ENCODE results near the gene UNC5A.
A peak's percentile ranks its signal among the peaks of the same experiment; 100 is the strongest.

Gene UNC5A

DNA sequence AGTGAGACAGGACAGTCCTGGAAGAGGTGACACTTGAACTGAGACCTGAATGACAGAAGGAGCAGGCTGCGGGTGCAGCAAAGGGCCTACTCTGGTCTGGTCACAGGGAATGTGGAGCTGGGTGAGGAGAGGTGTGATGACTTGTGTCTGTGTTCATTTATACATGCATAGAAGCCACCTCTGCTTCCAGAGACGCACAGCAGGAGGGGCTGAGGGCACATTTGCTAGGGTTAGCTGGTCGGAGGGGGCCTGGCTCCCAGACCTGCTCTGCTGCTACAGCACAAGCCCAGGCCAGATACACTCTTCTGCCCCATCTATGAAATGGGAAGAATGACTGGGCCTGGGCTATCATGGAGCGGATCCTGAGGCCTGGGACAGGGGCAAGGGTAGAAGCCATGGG lies 15.6 kb downstream of the UNC5A start:
- Histone ChIP-seq H2AFZ (ENCODE audit: insufficient read depth, low read length, poor library complexity) (no peak overlapping the region), H3K4me1 (ENCODE audit: control insufficient read depth in 1 of 2, insufficient read depth in 2 of 2, low read length in 2 of 2) (no peaks in the 10 kb centered on the region), H4K12ac (ENCODE audit: low read depth, low read length) (no peak overlapping the region), H3K79me2 (ENCODE audit: control insufficient read depth, insufficient read depth, low read length, poor library complexity) (no peaks in the 10 kb centered on the region), H3K4me2 (ENCODE audit: low read length) (no peak overlapping the region), H4K91ac (ENCODE audit: low read depth, low read length) (no peak overlapping the region), H3K36me3 (ENCODE audit: control insufficient read depth in 1 of 2, insufficient read depth in 2 of 2, low read length in 2 of 2) (no peaks in the 10 kb centered on the region), H3K4me3 (ENCODE audit: low read depth, low read length) (no peak overlapping the region), H3K27ac (ENCODE audit: low read depth, low read length) (no peak overlapping the region), H3K18ac (ENCODE audit: low read length) (no peak overlapping the region), H2BK5ac (ENCODE audit: low read depth, low read length, poor library complexity) (no peak overlapping the region), H2AK5ac (ENCODE audit: low read length) (no peak overlapping the region), H3K9ac (ENCODE audit: low read length) (no peak overlapping the region), H4K8ac (ENCODE audit: low read depth, low read length) (no peak overlapping the region), H2BK12ac (ENCODE audit: low read length) (no peak overlapping the region), H3K4ac (ENCODE audit: low read depth, low read length) (no peak overlapping the region), H3K9me3 (ENCODE audit: insufficient read depth, low read depth, low read length) (peaks cover 6% of the 10 kb centered on the region), H2BK120ac (ENCODE audit: insufficient read depth, low read length, poor library complexity) (no peak overlapping the region), H3K79me1 (ENCODE audit: low read length) (no peaks in the 10 kb centered on the region), H3K27me3 (ENCODE audit: insufficient read depth, low read length) (no peaks in the 10 kb centered on the region), H3K23ac (ENCODE audit: low read length) (no peak overlapping the region), H3K14ac (ENCODE audit: low read length) (no peak overlapping the region)
- no CpG with 5 or more reads among the region's 4 CpGs for WGBS (ENCODE audit: extremely low coverage, insufficient coverage, insufficient read length)
- no peak for DNase-seq

DNA sequence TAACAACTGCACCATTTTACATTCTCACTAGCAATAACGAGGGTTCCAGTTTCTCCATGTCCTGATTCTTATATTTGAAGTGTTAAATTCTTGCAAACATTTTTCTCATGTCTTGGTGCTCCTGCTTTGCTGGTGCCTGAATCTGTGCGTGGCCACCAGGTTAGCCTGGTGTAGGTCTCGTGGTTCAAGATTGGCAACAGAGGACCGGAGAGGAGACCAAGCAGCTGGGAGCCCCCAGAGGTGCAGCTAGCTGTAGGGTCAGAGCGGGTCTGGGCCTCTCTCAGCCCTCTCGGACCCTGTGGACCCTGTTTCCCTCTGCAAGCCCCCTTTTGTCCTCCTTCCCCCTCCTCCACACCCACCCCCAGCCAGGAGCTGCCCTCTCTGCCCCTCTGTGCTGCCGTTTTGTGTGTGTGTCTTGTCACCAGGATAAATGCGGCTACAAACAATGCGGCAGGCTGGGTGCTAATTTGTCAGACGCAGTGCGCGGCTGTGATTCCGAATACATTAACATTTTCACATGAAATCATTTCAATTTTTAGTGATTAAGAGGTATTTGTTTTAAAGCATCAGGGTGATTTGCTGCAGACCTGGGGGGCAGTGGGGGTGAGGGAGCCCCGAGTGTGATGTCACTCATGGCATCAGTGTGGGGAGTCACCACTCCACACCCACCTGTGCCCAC lies 17.5 kb downstream of the UNC5A start:
- Histone ChIP-seq H2BK5ac (ENCODE audit: low read depth, low read length, poor library complexity) (no peak overlapping the region), H3K4me3 (ENCODE audit: low read depth, low read length) (no peak overlapping the region), H3K18ac (ENCODE audit: low read length) (no peak overlapping the region), H3K79me2 (ENCODE audit: control insufficient read depth, insufficient read depth, low read length, poor library complexity) (no peaks in the 10 kb centered on the region), H3K4me2 (ENCODE audit: low read length) (no peak overlapping the region), H3K9ac (ENCODE audit: low read length) (no peak overlapping the region), H3K14ac (ENCODE audit: low read length) (no peak overlapping the region), H3K9me3 (ENCODE audit: insufficient read depth, low read depth, low read length) (peaks cover 6% of the 10 kb centered on the region), H4K91ac (ENCODE audit: low read depth, low read length) (no peak overlapping the region), H2AK5ac (ENCODE audit: low read length) (no peak overlapping the region), H3K4ac (ENCODE audit: low read depth, low read length) (no peak overlapping the region), H4K8ac (ENCODE audit: low read depth, low read length) (no peak overlapping the region), H3K4me1 (ENCODE audit: control insufficient read depth in 1 of 2, insufficient read depth in 2 of 2, low read length in 2 of 2) (no peaks in the 10 kb centered on the region), H2BK12ac (ENCODE audit: low read length) (no peak overlapping the region), H4K12ac (ENCODE audit: low read depth, low read length) (no peak overlapping the region), H3K27ac (ENCODE audit: low read depth, low read length) (no peak overlapping the region), H2BK120ac (ENCODE audit: insufficient read depth, low read length, poor library complexity) (no peak overlapping the region), H2AFZ (ENCODE audit: insufficient read depth, low read length, poor library complexity) (no peak overlapping the region), H3K27me3 (ENCODE audit: insufficient read depth, low read length) (no peaks in the 10 kb centered on the region), H3K36me3 (ENCODE audit: control insufficient read depth in 1 of 2, insufficient read depth in 2 of 2, low read length in 2 of 2) (no peaks in the 10 kb centered on the region), H3K79me1 (ENCODE audit: low read length) (no peaks in the 10 kb centered on the region), H3K23ac (ENCODE audit: low read length) (no peak overlapping the region)
- no CpG with 5 or more reads among the region's 14 CpGs for WGBS (ENCODE audit: extremely low coverage, insufficient coverage, insufficient read length)
- no peak for DNase-seq

DNA sequence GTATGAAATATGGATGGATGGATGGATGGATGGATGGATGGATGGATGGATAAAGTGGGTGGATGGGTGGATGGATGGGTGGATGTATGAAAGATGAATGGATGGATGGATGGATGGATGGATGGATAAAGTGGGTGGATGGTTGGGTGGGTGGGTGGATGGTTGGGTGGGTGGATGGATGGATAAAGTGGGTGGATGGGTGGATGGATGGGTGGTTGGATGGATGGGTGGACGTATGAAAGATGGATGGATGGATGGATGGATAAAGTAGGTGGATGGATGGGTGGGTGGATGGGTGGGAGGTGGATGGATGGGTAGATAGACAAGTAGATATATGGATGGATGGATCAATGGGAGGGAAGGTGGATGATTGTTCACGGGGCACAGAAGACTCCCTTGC lies 19.0 kb downstream of the UNC5A start:
- Histone ChIP-seq H3K27me3 (ENCODE audit: insufficient read depth, low read length) (no peaks in the 10 kb centered on the region), H3K18ac (ENCODE audit: low read length) (no peak overlapping the region), H2AFZ (ENCODE audit: insufficient read depth, low read length, poor library complexity) (no peak overlapping the region), H4K91ac (ENCODE audit: low read depth, low read length) (no peak overlapping the region), H2BK12ac (ENCODE audit: low read length) (no peak overlapping the region), H3K4me3 (ENCODE audit: low read depth, low read length) (no peak overlapping the region), H3K4ac (ENCODE audit: low read depth, low read length) (no peak overlapping the region), H3K14ac (ENCODE audit: low read length) (no peak overlapping the region), H2BK120ac (ENCODE audit: insufficient read depth, low read length, poor library complexity) (no peak overlapping the region), H4K12ac (ENCODE audit: low read depth, low read length) (no peak overlapping the region), H3K27ac (ENCODE audit: low read depth, low read length) (no peak overlapping the region), H3K79me1 (ENCODE audit: low read length) (no peaks in the 10 kb centered on the region), H3K4me1 (ENCODE audit: control insufficient read depth in 1 of 2, insufficient read depth in 2 of 2, low read length in 2 of 2) (no peaks in the 10 kb centered on the region), H4K8ac (ENCODE audit: low read depth, low read length) (no peak overlapping the region), H3K23ac (ENCODE audit: low read length) (no peak overlapping the region), H2AK5ac (ENCODE audit: low read length) (no peak overlapping the region), H3K9me3 (ENCODE audit: insufficient read depth, low read depth, low read length) (peaks cover 6% of the 10 kb centered on the region), H3K36me3 (ENCODE audit: control insufficient read depth in 1 of 2, insufficient read depth in 2 of 2, low read length in 2 of 2) (no peaks in the 10 kb centered on the region), H3K9ac (ENCODE audit: low read length) (no peak overlapping the region), H3K4me2 (ENCODE audit: low read length) (no peak overlapping the region), H2BK5ac (ENCODE audit: low read depth, low read length, poor library complexity) (no peak overlapping the region), H3K79me2 (ENCODE audit: control insufficient read depth, insufficient read depth, low read length, poor library complexity) (no peaks in the 10 kb centered on the region)
- DNase-seq = no peak
- WGBS (ENCODE audit: extremely low coverage, insufficient coverage, insufficient read length) = 100% methylated on average over 1 of the region's 2 CpGs

DNA sequence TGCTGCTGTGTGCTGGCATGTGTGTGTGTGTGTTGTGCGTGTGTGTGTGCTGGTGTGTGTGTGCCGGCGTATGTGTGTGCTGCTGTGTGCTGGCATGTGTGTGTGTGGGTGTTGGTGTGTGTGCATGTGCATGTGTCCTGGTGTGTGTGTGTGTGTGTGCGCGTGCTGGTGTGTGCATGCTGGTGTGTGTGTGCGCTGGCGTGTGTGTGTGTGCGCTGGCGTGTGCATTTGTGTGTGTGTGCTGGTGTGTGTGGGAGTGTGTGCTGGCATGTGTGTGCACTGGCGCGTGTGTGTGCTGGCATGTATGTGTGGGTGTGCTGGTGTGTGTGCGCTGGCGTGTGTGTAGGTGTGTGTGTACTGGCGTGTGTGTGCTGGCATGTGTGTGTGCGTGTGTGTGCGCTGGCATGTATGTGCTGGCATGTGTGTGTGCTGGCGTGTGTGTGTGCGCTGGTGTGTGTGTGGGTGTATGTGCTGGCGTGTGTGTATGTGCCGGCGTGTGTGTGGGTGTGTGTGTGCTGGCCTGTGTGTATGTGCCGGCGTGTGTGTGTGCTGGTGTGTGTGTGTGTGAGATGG lies 20.1 kb downstream of the UNC5A start:
- H2BK5ac ChIP-seq (ENCODE audit: low read depth, low read length, poor library complexity) = no peak overlapping the region
- peaks cover 6% of the 10 kb centered on the region for H3K9me3 ChIP-seq (ENCODE audit: insufficient read depth, low read depth, low read length)
- no peaks in the 10 kb centered on the region for H3K79me1 ChIP-seq (ENCODE audit: low read length)
- H3K27me3 ChIP-seq (ENCODE audit: insufficient read depth, low read length) = no peaks in the 10 kb centered on the region
- no peak overlapping the region for H3K4ac ChIP-seq (ENCODE audit: low read depth, low read length)
- no peak overlapping the region for H3K4me2 ChIP-seq (ENCODE audit: low read length)
- no peak overlapping the region for H3K27ac ChIP-seq (ENCODE audit: low read depth, low read length)
- no CpG with 5 or more reads among the region's 23 CpGs for WGBS (ENCODE audit: extremely low coverage, insufficient coverage, insufficient read length)
- no peak overlapping the region for H3K14ac ChIP-seq (ENCODE audit: low read length)
- H3K4me3 ChIP-seq (ENCODE audit: low read depth, low read length) = peak overlapping the region; percentile 59
- no peak overlapping the region for H4K91ac ChIP-seq (ENCODE audit: low read depth, low read length)
- H3K4me1 ChIP-seq (ENCODE audit: control insufficient read depth in 1 of 2, insufficient read depth in 2 of 2, low read length in 2 of 2) = no peaks in the 10 kb centered on the region
- H2BK12ac ChIP-seq (ENCODE audit: low read length) = no peak overlapping the region
- no peak overlapping the region for H2AK5ac ChIP-seq (ENCODE audit: low read length)
- no peaks in the 10 kb centered on the region for H3K79me2 ChIP-seq (ENCODE audit: control insufficient read depth, insufficient read depth, low read length, poor library complexity)
- no peak overlapping the region for H2BK120ac ChIP-seq (ENCODE audit: insufficient read depth, low read length, poor library complexity)
- no peak overlapping the region for H3K9ac ChIP-seq (ENCODE audit: low read length)
- no peak for DNase-seq
- H3K36me3 ChIP-seq (ENCODE audit: control insufficient read depth in 1 of 2, insufficient read depth in 2 of 2, low read length in 2 of 2) = no peaks in the 10 kb centered on the region
- H3K18ac ChIP-seq (ENCODE audit: low read length) = no peak overlapping the region
- no peak overlapping the region for H3K23ac ChIP-seq (ENCODE audit: low read length)
- H4K8ac ChIP-seq (ENCODE audit: low read depth, low read length) = no peak overlapping the region
- H2AFZ ChIP-seq (ENCODE audit: insufficient read depth, low read length, poor library complexity) = no peak overlapping the region
- no peak overlapping the region for H4K12ac ChIP-seq (ENCODE audit: low read depth, low read length)

Measured in trophoblast cell (in vitro differentiated cells and primary cell).